SK-N-SH (cell line): ENCODE results near the gene CPA1. TPM values are rescaled to one million over a fixed set of nuclear protein-coding genes. Genes with fewer than 3 reads are reported as not detected.

Experiments
- CTCF ChIA-PET: fragments of 300-600, 350-600 bp; formaldehyde crosslinking; extraction: SDS; loops from one replicate; lab custom pipeline; 2021; lab: Yijun Ruan, JAX
- POLR2A ChIA-PET: fragments of 350-600 bp; sonication (Branson Sonifier 250); formaldehyde crosslinking; extraction: SDS; loops from one replicate; lab custom pipeline; 2020; ENCODE audit warnings: antibody characterized with exemption, inconsistent platforms; lab: Yijun Ruan, JAX
- DNase-seq: peaks from one replicate; pipeline ENCODE4 v3.0.0; 2012
- H2AFZ ChIP-seq: fragments of 200-600 bp; sonication (generic); 2 replicates; pipeline ENCODE4 v1.8.1; 2016; ENCODE audit warnings: antibody characterized with exemption, mild to moderate bottlenecking, low read depth
- H3F3A ChIP-seq: fragments of 200-600 bp; sonication (generic); replicated peaks from 2 replicates; pipeline ENCODE3; 2016; ENCODE audit warnings: antibody characterized with exemption, mild to moderate bottlenecking; ENCODE audit not compliant: insufficient read depth
- H3K27ac ChIP-seq, 2 experiments: fragments of 200-500 bp in 1 of 2; fragments of 200-600 bp in 1 of 2; sonication (Bioruptor generic) in 1 of 2; sonication (generic), shearing (Covaris generic) in 1 of 2; 2 replicates each; pipeline versions ENCODE4 v1.5.1 to v1.6.1; 2014 to 2016; ENCODE audit warnings: low read depth in 2 of 2, inconsistent platforms in 1 of 2, low read length in 1 of 2, mild to moderate bottlenecking in 1 of 2, mixed read lengths in 1 of 2
- H3K27me3 ChIP-seq: fragments of 200-600 bp; sonication (generic), shearing (Covaris generic); 2 replicates; pipeline ENCODE4 v1.6.1; 2016; ENCODE audit warnings: mixed run types; ENCODE audit not compliant: insufficient read depth
- H3K36me3 ChIP-seq, 2 experiments: fragments of 200-500 bp in 1 of 2; fragments of 200-600 bp in 1 of 2; sonication (Bioruptor generic) in 1 of 2; sonication (generic) in 1 of 2; replicated peaks in 1 of 2; 2 replicates each; pipeline versions ENCODE3 to v1.5.1; 2014 to 2016; ENCODE audit warnings: low read length in 1 of 2, mild to moderate bottlenecking in 1 of 2; ENCODE audit not compliant: insufficient read depth in 2 of 2, control insufficient read depth in 1 of 2
- H3K4me1 ChIP-seq, 2 experiments: fragments of 200-500 bp in 1 of 2; fragments of 200-600 bp in 1 of 2; sonication (Bioruptor generic) in 1 of 2; sonication (generic), shearing (Covaris generic) in 1 of 2; 2 replicates each; pipeline versions ENCODE4 v1.5.1 to v1.6.1; 2014 to 2016; ENCODE audit warnings: low read depth in 1 of 2, low read length in 1 of 2, mixed run types in 1 of 2; ENCODE audit not compliant: insufficient read depth in 2 of 2, control insufficient read depth in 1 of 2
- H3K4me2 ChIP-seq: fragments of 200-600 bp; sonication (generic), shearing (Covaris generic); 2 replicates; pipeline ENCODE4 v1.6.1; 2017; ENCODE audit warnings: mixed run types
- H3K4me3 ChIP-seq, 2 experiments: fragments of 200-500 bp in 1 of 2; fragments of 200-600 bp in 1 of 2; sonication (Bioruptor generic) in 1 of 2; sonication (generic), shearing (Covaris generic) in 1 of 2; 2 replicates each; pipeline versions ENCODE4 v1.5.1 to v1.8.1; 2014 to 2016; ENCODE audit warnings: low read depth in 2 of 2, inconsistent platforms in 1 of 2, low read length in 1 of 2, mild to moderate bottlenecking in 1 of 2, mixed read lengths in 1 of 2, moderate library complexity in 1 of 2
- H3K79me2 ChIP-seq: fragments of 200-600 bp; sonication (generic); 2 replicates; pipeline ENCODE4 v1.8.1; 2017; ENCODE audit warnings: mild to moderate bottlenecking; ENCODE audit not compliant: insufficient read depth
- H3K9ac ChIP-seq: fragments of 200-600 bp; sonication (generic); 2 replicates; pipeline ENCODE4 v1.6.1; 2017; ENCODE audit warnings: mixed run types
- H3K9me2 ChIP-seq: fragments of 200-600 bp; sonication (generic); 2 replicates; pipeline ENCODE4 v1.6.1; 2017; ENCODE audit warnings: mixed run types
- H3K9me3 ChIP-seq: fragments of 200-600 bp; sonication (generic); 2 replicates; pipeline ENCODE4 v1.6.1; 2017; ENCODE audit warnings: mixed run types, mild to moderate bottlenecking, moderate library complexity
- H4K20me1 ChIP-seq: fragments of 200-600 bp; sonication (generic); 2 replicates; pipeline ENCODE4 v1.6.1; 2017; ENCODE audit warnings: mild to moderate bottlenecking, mixed run types; ENCODE audit not compliant: insufficient read depth
- CHD2 ChIP-seq: fragments of 150-350 bp; IDR thresholded peaks from 2 replicates; pipeline ENCODE4 v1.6.1; 2018; ENCODE audit warnings: low read length; ENCODE audit not compliant: partially characterized antibody
- EP300 ChIP-seq, 2 experiments: IDR thresholded peaks; 2 replicates each; pipeline versions ENCODE4 v1.4.0 to v1.6.1; 2012; ENCODE audit warnings: borderline replicate concordance in 1 of 2, low read depth in 1 of 2, low read length in 1 of 2
- EZH2phosphoT487 ChIP-seq: fragments of 200-600 bp; sonication (generic); IDR thresholded peaks from 2 replicates; pipeline ENCODE4 v1.6.1; 2017; ENCODE audit warnings: low read depth, mixed run types, mild to moderate bottlenecking, antibody characterized with exemption, moderate library complexity, borderline replicate concordance
- FOXJ3 ChIP-seq: sonication (generic); formaldehyde crosslinking; IDR thresholded peaks from 2 replicates; pipeline ENCODE4 v1.5.1; 2020; ENCODE audit warnings: mild to moderate bottlenecking, missing genetic modification reagents
- GATA2 ChIP-seq: sonication (generic); formaldehyde crosslinking; IDR thresholded peaks from 2 replicates; pipeline ENCODE4 v1.5.0; 2020; ENCODE audit warnings: mild to moderate bottlenecking, missing genetic modification reagents
- MXI1 ChIP-seq: IDR thresholded peaks from 2 replicates; pipeline ENCODE4 v1.6.1; 2012; ENCODE audit warnings: mild to moderate bottlenecking, low read depth, low read length, improper control_type of control experiment
- RAD21 ChIP-seq: IDR thresholded peaks from 2 replicates; pipeline ENCODE4 v1.6.1; 2012; ENCODE audit warnings: mild to moderate bottlenecking, low read length
- RCOR1 ChIP-seq: fragments of 150-350 bp; IDR thresholded peaks from 2 replicates; pipeline ENCODE4 v1.6.1; 2017; ENCODE audit warnings: antibody characterized with exemption, low read length
- RXRA ChIP-seq: IDR thresholded peaks from 2 replicates; pipeline ENCODE4 v1.4.0; 2012; ENCODE audit warnings: low read depth, mild to moderate bottlenecking, borderline replicate concordance
- SIN3A ChIP-seq: IDR thresholded peaks from 2 replicates; pipeline ENCODE4 v1.6.1; 2012; ENCODE audit warnings: low read depth, mild to moderate bottlenecking, low read length, moderate library complexity, borderline replicate concordance
- SMC3 ChIP-seq: IDR thresholded peaks from 2 replicates; pipeline ENCODE4 v1.6.1; 2012; ENCODE audit warnings: low read depth, low read length, improper control_type of control experiment
- TCF12 ChIP-seq: IDR thresholded peaks from 2 replicates; pipeline ENCODE4 v1.4.0; 2012
- YY1 ChIP-seq: IDR thresholded peaks from 2 replicates; pipeline ENCODE4 v1.4.0; 2012; ENCODE audit warnings: low read depth, mild to moderate bottlenecking
- whole genome bisulfite sequencing: methylation state at CpG from one replicate; pipeline ENCODE4 v1.1.6; 2017; ENCODE audit warnings: low lambda C conversion rate; 5-methylcytosine and 5-hydroxymethylcytosine counted together
- polyA plus RNA-seq, 3 experiments: library from polyadenylated mRNA; depleted of rRNA; stranded (reverse); fragments of >200 nt; gene quantifications; 2 replicates each; pipeline ENCODE4 v1.2.3, GENCODE V29; 2012
- TF ChIP-seq, protein P1 (sequence below): IDR thresholded peaks from 2 replicates; pipeline ENCODE4; 2012
- TF ChIP-seq, protein P2 (sequence below): fragments of 200-600 bp; sonication (generic); IDR thresholded peaks from 2 replicates; pipeline ENCODE4 v1.6.1; 2017; ENCODE audit warnings: antibody characterized with exemption, mild to moderate bottlenecking, moderate library complexity
- TF ChIP-seq, protein P3 (sequence below): IDR thresholded peaks from 2 replicates; pipeline ENCODE4 v1.6.1; 2012; ENCODE audit warnings: mild to moderate bottlenecking, low read depth, low read length, moderate library complexity

CPA1 gene
- 0.05 and 0.24 TPM in 2 replicates for polyA plus RNA-seq (2012; rRNA removed)
- polyA plus RNA-seq (2012; cell fraction: cytosol; rRNA removed), result 0.06 and 0.12 TPM in 2 replicates
- 0.19 and 0.36 TPM in 2 replicates for polyA plus RNA-seq (2012; cell fraction: nucleus; rRNA removed)

DNA sequence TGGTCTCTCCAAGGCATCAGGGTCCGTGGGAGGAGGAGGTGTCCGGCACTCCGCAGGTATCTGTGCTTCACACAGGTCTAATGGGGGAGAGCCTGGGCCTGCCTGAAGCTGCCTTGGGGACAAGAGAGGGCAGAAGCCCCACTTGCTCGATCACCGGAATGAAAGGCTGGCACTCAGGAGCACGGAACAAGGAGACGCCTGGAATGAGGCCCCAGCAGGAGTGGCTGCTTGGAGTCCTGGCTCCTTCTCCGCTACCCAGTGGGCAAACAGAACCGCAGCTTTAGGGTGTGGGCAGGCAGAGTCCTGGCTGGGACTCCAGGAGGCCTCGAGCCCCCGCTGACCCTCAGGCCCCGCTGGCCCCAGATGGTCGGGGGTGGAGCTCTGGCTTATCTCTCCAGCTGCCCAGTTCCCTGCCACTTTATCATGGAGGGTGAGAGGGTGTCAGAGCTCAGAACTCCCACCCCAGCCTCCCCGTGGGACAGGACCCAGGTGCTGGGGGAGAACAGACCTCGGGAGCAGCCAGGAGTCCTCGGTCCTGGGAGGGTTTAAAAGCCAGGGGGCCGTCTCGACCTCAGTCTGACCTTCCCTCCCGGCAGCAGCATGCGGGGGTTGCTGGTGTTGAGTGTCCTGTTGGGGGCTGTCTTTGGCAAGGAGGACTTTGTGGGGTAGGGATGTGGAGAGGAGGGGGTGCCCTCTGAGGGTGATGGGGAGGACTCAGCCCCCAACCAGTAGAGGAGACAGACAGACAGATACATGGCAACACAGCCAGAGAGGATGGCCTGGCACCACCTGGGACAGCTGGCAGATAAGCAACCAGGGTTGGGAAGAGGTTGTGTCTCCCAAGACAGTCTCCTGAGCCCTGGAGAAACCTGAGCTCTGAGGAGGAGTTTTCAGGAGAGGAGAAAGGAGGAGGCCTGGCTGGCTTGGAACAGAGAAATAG lies at the start of gene CPA1:
CPA1 (plus strand) TSS at position 574 of the 940 bp plus-strand sequence; CDS start at position 601, 27 bp downstream.
- Histone ChIP-seq H3K9ac (no peak within 1 kb of the TSS), H3K27ac (peak within 1 kb of the TSS in 1 of 2 experiments; percentile 84; a peak in 2 of 4 replicates), H2AFZ (peak within 1 kb of the TSS; percentile 37; the same call in 1 of the 2 replicates), H3K9me3 (no peaks in the 10 kb centered on the region), H3K4me3 (no peak within 1 kb of the TSS), H3K27me3 (no peaks in the 10 kb centered on the region), H3F3A (no peaks in the 10 kb centered on the region), H3K9me2 (no peaks in the 10 kb centered on the region), H3K4me2 (no peak within 1 kb of the TSS), H4K20me1 (no peaks in the 10 kb centered on the region), H3K4me1 (peaks cover 0 to 20% of the 10 kb centered on the region in 2 experiments; a peak in 1 of 4 replicates), H3K79me2 (no peaks in the 10 kb centered on the region), H3K36me3 (no peaks in the 10 kb centered on the region)
- TF ChIP-seq RXRA (no peak), SMC3 (no peak), SIN3A (no peak), YY1 (no peak), GATA2 (CRISPR knock-in tag) (peak; percentile 70; the same call in 1 of the 2 replicates), EZH2phosphoT487 (no peak), CHD2 (peak; percentile 17), TCF12 (no peak), EP300 (IDR thresholded peaks at IDR 0.05; ENCODE audit: borderline replicate concordance in 1 of 2, low read depth in 1 of 2, low read length in 1 of 2) (peak in 1 of 2 experiments; percentile 41; a peak in 1 of 4 replicates), RCOR1 (peak; percentile 64; the same call in 1 of the 2 replicates), MXI1 (no peak), RAD21 (peak; percentile 1; the same call in 1 of the 2 replicates), FOXJ3 (CRISPR knock-in tag) (no peak)
- TF ChIP-seq, protein P1, sequence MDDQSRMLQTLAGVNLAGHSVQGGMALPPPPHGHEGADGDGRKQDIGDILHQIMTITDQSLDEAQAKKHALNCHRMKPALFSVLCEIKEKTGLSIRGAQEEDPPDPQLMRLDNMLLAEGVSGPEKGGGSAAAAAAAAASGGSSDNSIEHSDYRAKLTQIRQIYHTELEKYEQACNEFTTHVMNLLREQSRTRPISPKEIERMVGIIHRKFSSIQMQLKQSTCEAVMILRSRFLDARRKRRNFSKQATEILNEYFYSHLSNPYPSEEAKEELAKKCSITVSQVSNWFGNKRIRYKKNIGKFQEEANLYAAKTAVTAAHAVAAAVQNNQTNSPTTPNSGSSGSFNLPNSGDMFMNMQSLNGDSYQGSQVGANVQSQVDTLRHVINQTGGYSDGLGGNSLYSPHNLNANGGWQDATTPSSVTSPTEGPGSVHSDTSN, result no peak
- TF ChIP-seq, protein P2, sequence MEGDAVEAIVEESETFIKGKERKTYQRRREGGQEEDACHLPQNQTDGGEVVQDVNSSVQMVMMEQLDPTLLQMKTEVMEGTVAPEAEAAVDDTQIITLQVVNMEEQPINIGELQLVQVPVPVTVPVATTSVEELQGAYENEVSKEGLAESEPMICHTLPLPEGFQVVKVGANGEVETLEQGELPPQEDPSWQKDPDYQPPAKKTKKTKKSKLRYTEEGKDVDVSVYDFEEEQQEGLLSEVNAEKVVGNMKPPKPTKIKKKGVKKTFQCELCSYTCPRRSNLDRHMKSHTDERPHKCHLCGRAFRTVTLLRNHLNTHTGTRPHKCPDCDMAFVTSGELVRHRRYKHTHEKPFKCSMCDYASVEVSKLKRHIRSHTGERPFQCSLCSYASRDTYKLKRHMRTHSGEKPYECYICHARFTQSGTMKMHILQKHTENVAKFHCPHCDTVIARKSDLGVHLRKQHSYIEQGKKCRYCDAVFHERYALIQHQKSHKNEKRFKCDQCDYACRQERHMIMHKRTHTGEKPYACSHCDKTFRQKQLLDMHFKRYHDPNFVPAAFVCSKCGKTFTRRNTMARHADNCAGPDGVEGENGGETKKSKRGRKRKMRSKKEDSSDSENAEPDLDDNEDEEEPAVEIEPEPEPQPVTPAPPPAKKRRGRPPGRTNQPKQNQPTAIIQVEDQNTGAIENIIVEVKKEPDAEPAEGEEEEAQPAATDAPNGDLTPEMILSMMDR, result no peak
- TF ChIP-seq, protein P3, sequence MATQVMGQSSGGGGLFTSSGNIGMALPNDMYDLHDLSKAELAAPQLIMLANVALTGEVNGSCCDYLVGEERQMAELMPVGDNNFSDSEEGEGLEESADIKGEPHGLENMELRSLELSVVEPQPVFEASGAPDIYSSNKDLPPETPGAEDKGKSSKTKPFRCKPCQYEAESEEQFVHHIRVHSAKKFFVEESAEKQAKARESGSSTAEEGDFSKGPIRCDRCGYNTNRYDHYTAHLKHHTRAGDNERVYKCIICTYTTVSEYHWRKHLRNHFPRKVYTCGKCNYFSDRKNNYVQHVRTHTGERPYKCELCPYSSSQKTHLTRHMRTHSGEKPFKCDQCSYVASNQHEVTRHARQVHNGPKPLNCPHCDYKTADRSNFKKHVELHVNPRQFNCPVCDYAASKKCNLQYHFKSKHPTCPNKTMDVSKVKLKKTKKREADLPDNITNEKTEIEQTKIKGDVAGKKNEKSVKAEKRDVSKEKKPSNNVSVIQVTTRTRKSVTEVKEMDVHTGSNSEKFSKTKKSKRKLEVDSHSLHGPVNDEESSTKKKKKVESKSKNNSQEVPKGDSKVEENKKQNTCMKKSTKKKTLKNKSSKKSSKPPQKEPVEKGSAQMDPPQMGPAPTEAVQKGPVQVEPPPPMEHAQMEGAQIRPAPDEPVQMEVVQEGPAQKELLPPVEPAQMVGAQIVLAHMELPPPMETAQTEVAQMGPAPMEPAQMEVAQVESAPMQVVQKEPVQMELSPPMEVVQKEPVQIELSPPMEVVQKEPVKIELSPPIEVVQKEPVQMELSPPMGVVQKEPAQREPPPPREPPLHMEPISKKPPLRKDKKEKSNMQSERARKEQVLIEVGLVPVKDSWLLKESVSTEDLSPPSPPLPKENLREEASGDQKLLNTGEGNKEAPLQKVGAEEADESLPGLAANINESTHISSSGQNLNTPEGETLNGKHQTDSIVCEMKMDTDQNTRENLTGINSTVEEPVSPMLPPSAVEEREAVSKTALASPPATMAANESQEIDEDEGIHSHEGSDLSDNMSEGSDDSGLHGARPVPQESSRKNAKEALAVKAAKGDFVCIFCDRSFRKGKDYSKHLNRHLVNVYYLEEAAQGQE, result no peak
- peak; percentile 83 for DNase-seq
- POLR2A ChIA-PET, result interaction anchor here (0.6 to 0.9 kb wide), 2 partner anchors 62 to 175 kb away, joined by 3 to 4 read pairs; partner anchors contain the start of gene TMEM209
- CTCF ChIA-PET, result interaction anchor here (1.0 kb wide), 1 partner anchor 9 kb away, joined by 3 read pairs; no protein-coding TSS in a partner anchor
- 59% methylated on average over 17 of the region's 20 CpGs for WGBS
